IMR-90 (cell line): Measurements from ENCODE around the gene SNTN. TPM values are rescaled to one million over a fixed set of nuclear protein-coding genes. Genes with fewer than 3 reads are reported as not detected.
"Not testable (repeated sequence)": the region's sequence is repeated elsewhere in the genome, so short reads cannot be mapped to it uniquely, and the experiment has no call there.

Experiments
- ATAC-seq: fragments of 200-7000 bp; cut with Tn5 transposase; 2 replicates; pipeline ENCODE4 v1.9.1; 2020; ENCODE audit warnings: low read depth, mild to moderate bottlenecking, moderate library complexity
- BruUV-seq: library from RNA; stranded (reverse); fragments of 400-500 nt; replicated peaks from 2 replicates; lab custom pipeline; 2021; lab: Mats Ljungman, UMichigan
- CTCF ChIA-PET: fragments of 300-600 bp; formaldehyde crosslinking; extraction: SDS; loops from one replicate; lab custom pipeline; 2021; ENCODE audit warnings: antibody characterized with exemption; lab: Yijun Ruan, JAX
- POLR2A ChIA-PET: fragments of 300-600 bp; sonication (Branson Sonifier 250); formaldehyde crosslinking; loops from one replicate; lab custom pipeline; 2022; ENCODE audit warnings: antibody characterized with exemption; ENCODE audit not compliant: unreplicated experiment; lab: Charles Lee
- DNase-seq: peaks from one replicate; pipeline ENCODE4 v3.0.0; 2013
- H2AFZ ChIP-seq: replicated peaks from 2 replicates; pipeline ENCODE3; 2013; ENCODE audit warnings: low read length, mild to moderate bottlenecking; ENCODE audit not compliant: poor library complexity
- H2AK5ac ChIP-seq: 2 replicates; pipeline ENCODE4 v1.6.1; 2013; ENCODE audit warnings: low read depth, low read length, inconsistent platforms
- H2AK9ac ChIP-seq: replicated peaks from 2 replicates; pipeline ENCODE3; 2013; ENCODE audit warnings: mild to moderate bottlenecking, low read depth, low read length, moderate library complexity; ENCODE audit not compliant: poor library complexity
- H2BK120ac ChIP-seq: 2 replicates; pipeline ENCODE4 v1.6.1; 2013; ENCODE audit warnings: low read depth, low read length, inconsistent platforms
- H2BK15ac ChIP-seq: 3 replicates; pipeline ENCODE4 v1.6.1; 2013; ENCODE audit warnings: low read depth, low read length, inconsistent platforms
- H2BK20ac ChIP-seq: 2 replicates; pipeline ENCODE4 v1.6.1; 2013; ENCODE audit warnings: low read depth, mild to moderate bottlenecking, inconsistent platforms, low read length, moderate library complexity
- H2BK5ac ChIP-seq: 2 replicates; pipeline ENCODE4 v1.6.1; 2013; ENCODE audit warnings: mild to moderate bottlenecking, low read depth, low read length, inconsistent platforms; ENCODE audit not compliant: poor library complexity, severe bottlenecking
- H3K14ac ChIP-seq: replicated peaks from 2 replicates; pipeline ENCODE4 v1.6.1; 2013; ENCODE audit warnings: low read depth, low read length, inconsistent platforms
- H3K18ac ChIP-seq: 2 replicates; pipeline ENCODE4 v1.6.1; 2013; ENCODE audit warnings: low read depth, low read length, control low read depth
- H3K23ac ChIP-seq: 2 replicates; pipeline ENCODE4 v1.6.1; 2013; ENCODE audit warnings: low read depth, low read length, inconsistent platforms
- H3K27ac ChIP-seq: 2 replicates; pipeline ENCODE4 v1.5.1; 2013; ENCODE audit warnings: mild to moderate bottlenecking, control low read depth, low read length; ENCODE audit not compliant: insufficient read depth
- H3K27me3 ChIP-seq: 2 replicates; pipeline ENCODE4 v1.6.1; 2013; ENCODE audit warnings: low read length; ENCODE audit not compliant: control insufficient read depth, insufficient read depth
- H3K36me3 ChIP-seq: 2 replicates; pipeline ENCODE4 v1.6.1; 2013; ENCODE audit warnings: low read length, mixed read lengths; ENCODE audit not compliant: control insufficient read depth, insufficient read depth
- H3K4ac ChIP-seq: 2 replicates; pipeline ENCODE4 v1.6.1; 2013; ENCODE audit warnings: low read depth, low read length, inconsistent platforms
- H3K4me1 ChIP-seq: 2 replicates; pipeline ENCODE4 v1.6.1; 2013; ENCODE audit warnings: low read length, mixed read lengths; ENCODE audit not compliant: control insufficient read depth, insufficient read depth
- H3K4me2 ChIP-seq: 2 replicates; pipeline ENCODE4 v1.6.1; 2013; ENCODE audit warnings: low read depth, mild to moderate bottlenecking, control low read depth, low read length, moderate library complexity
- H3K4me3 ChIP-seq: 2 replicates; pipeline ENCODE4 v1.5.1; 2013; ENCODE audit warnings: low read depth, mild to moderate bottlenecking, control low read depth, low read length, moderate library complexity; ENCODE audit not compliant: insufficient read depth
- H3K56ac ChIP-seq: 2 replicates; pipeline ENCODE4 v1.6.1; 2013; ENCODE audit warnings: low read length, inconsistent platforms; ENCODE audit not compliant: insufficient read depth; ENCODE audit errors: extremely low read depth
- H3K79me1 ChIP-seq, 2 experiments: 2 replicates each; pipeline ENCODE4 v1.6.1; 2013; ENCODE audit warnings: low read length in 2 of 2, inconsistent platforms in 1 of 2, low read depth in 1 of 2
- H3K9ac ChIP-seq: 2 replicates; pipeline ENCODE4 v1.6.1; 2013; ENCODE audit warnings: low read depth, low read length, control low read depth
- H3K9me1 ChIP-seq: 2 replicates; pipeline ENCODE4 v1.6.1; 2013; ENCODE audit warnings: low read length, inconsistent platforms; ENCODE audit not compliant: insufficient read depth
- H3K9me3 ChIP-seq: 2 replicates; pipeline ENCODE4 v1.6.1; 2013; ENCODE audit warnings: low read length; ENCODE audit not compliant: control insufficient read depth, insufficient read depth
- H4K20me1 ChIP-seq: 2 replicates; pipeline ENCODE4 v1.6.1; 2013; ENCODE audit warnings: low read length, inconsistent platforms; ENCODE audit not compliant: insufficient read depth
- H4K5ac ChIP-seq: 2 replicates; pipeline ENCODE4 v1.6.1; 2013; ENCODE audit warnings: mild to moderate bottlenecking, low read depth, low read length, control low read depth
- H4K8ac ChIP-seq, 2 experiments: 2 replicates each; pipeline ENCODE4 v1.6.1; 2013; ENCODE audit warnings: low read depth in 2 of 2, low read length in 2 of 2, control low read depth in 1 of 2, inconsistent platforms in 1 of 2
- H4K91ac ChIP-seq: 2 replicates; pipeline ENCODE4 v1.6.1; 2013; ENCODE audit warnings: low read depth, low read length, inconsistent platforms; ENCODE audit not compliant: insufficient read depth
- CEBPB ChIP-seq: IDR thresholded peaks from 2 replicates; pipeline ENCODE4 v1.6.1; 2012; ENCODE audit warnings: low read depth, low read length, improper control_type of control experiment
- CHD1 ChIP-seq: IDR thresholded peaks from 2 replicates; pipeline ENCODE4 v1.6.1; 2012; ENCODE audit warnings: low read depth, low read length, improper control_type of control experiment
- MAFK ChIP-seq: IDR thresholded peaks from 2 replicates; pipeline ENCODE4 v1.6.1; 2012; ENCODE audit warnings: low read depth, low read length, improper control_type of control experiment
- MAZ ChIP-seq: IDR thresholded peaks from 2 replicates; pipeline ENCODE4 v1.6.1; 2012; ENCODE audit warnings: low read depth, mild to moderate bottlenecking, low read length, improper control_type of control experiment, moderate library complexity, borderline replicate concordance
- NFE2L2 ChIP-seq: fragments of 150-350 bp; IDR thresholded peaks from 2 replicates; pipeline ENCODE4 v1.6.1; 2016; ENCODE audit warnings: low read depth, mild to moderate bottlenecking, low read length
- POLR2A ChIP-seq: IDR thresholded peaks from 2 replicates; pipeline ENCODE4 v1.6.1; 2012; ENCODE audit warnings: mild to moderate bottlenecking, low read depth, low read length
- RAD21 ChIP-seq: IDR thresholded peaks from 2 replicates; pipeline ENCODE4 v1.6.1; 2012; ENCODE audit warnings: low read length, improper control_type of control experiment
- RCOR1 ChIP-seq: IDR thresholded peaks from 2 replicates; pipeline ENCODE4 v1.6.1; 2012; ENCODE audit warnings: mild to moderate bottlenecking, low read length, improper control_type of control experiment; ENCODE audit not compliant: insufficient replicate concordance
- WGBS, 2 experiments: methylation state at CpG; one replicate each; pipeline versions ENCODE4 v1.1.5 to v1.1.7; 2013; ENCODE audit warnings: missing lambda C conversion rate in 2 of 2; ENCODE audit not compliant: insufficient read length in 1 of 2; ENCODE audit errors: extremely low coverage in 2 of 2; 5-methylcytosine and 5-hydroxymethylcytosine counted together
- dilution Hi-C: fragments of 300-500 bp; cut with HindIII; formaldehyde crosslinking; loops from one replicate; pipeline ENCODE4 v1.14.3; 2018; ENCODE audit warnings: low sequenced_read_pairs; ENCODE audit not compliant: unreplicated experiment
- in situ Hi-C: fragments of 300-500 bp; cut with MboI; formaldehyde crosslinking; loops from 3 replicates; pipeline ENCODE4 v1.14.3; 2019; ENCODE audit warnings: low sequenced_read_pairs, inconsistent platforms, mixed read lengths
- intact Hi-C: fragments of 100-400 bp; cut with micrococcal nuclease; formaldehyde crosslinking; loops from 2 replicates; pipeline ENCODE4 v1.10.0; 2022
- polyA plus RNA-seq, 3 experiments: library from polyadenylated mRNA; depleted of rRNA; stranded (reverse); fragments of >200 nt; gene quantifications; 2 replicates each; pipeline ENCODE4 v1.2.3, GENCODE V29; 2012; ENCODE audit warnings: low replicate concordance in 1 of 3
- total RNA-seq: library from RNA; depleted of rRNA; stranded (reverse); fragments of >200 nt; gene quantifications from 2 replicates; pipeline ENCODE4 v1.2.3, GENCODE V29; 2012

The SNTN gene
- total and polyA plus RNA-seq, 2 of the 4 experiments (the other 2 are of a cell fraction) = not detected

GRCh38 chr3:63644212-63644797 is 8.2 kb upstream of the SNTN start:
- Histone ChIP-seq H2BK120ac (no peak overlapping the region), H2BK15ac (no peak overlapping the region), H4K8ac (no peak overlapping the region), H3K4me1 (no peaks in the 10 kb centered on the region), H3K4me2 (no peak overlapping the region), H3K79me1 (no peaks in the 10 kb centered on the region), H2AK9ac (no peak overlapping the region), H2AK5ac (no peak overlapping the region), H3K4ac (no peak overlapping the region), H4K91ac (no peak overlapping the region), H3K18ac (no peak overlapping the region), H3K27me3 (no peaks in the 10 kb centered on the region), H3K27ac (no peak overlapping the region), H2BK5ac (no peak overlapping the region), H4K5ac (no peak overlapping the region), H3K14ac (no peak overlapping the region), H2BK20ac (no peak overlapping the region), H4K20me1 (no peaks in the 10 kb centered on the region), H3K9me1 (no peaks in the 10 kb centered on the region), H3K36me3 (no peaks in the 10 kb centered on the region), H3K4me3 (no peak overlapping the region), H3K9me3 (no peaks in the 10 kb centered on the region), H3K9ac (no peak overlapping the region), H3K56ac (no peak overlapping the region), H2AFZ (no peak overlapping the region), H3K23ac (no peak overlapping the region)
- TF ChIP-seq RAD21 (no peak), NFE2L2 (no peak), MAZ (no peak), CEBPB (no peak), POLR2A (no peak), MAFK (peak; percentile 54), RCOR1 (no peak), CHD1 (no peak)
- intact Hi-C loops (no loop called here), in situ Hi-C loops (no loop called here), dilution Hi-C loops (no loop called here)
- DNase-seq (no peak), ATAC-seq (no peak)
- POLR2A ChIA-PET = no interaction called here
- no TSS peak for BruUV-seq
- WGBS, 2 experiments = 29% methylated on average over 2 of the region's 5 CpGs; no CpG with 5 or more reads in 1 of the 2 experiments
- CTCF ChIA-PET = interaction anchor here (0.6 kb wide), 2 partner anchors 75 to 1019 kb away, joined by 3 to 4 read pairs; no protein-coding TSS in a partner anchor

GRCh38 chr3:63644928-63645781 is 7.3 kb upstream of the SNTN start:
- ATAC-seq, POLR2A ChIA-PET, in situ Hi-C loops, H2AFZ ChIP-seq, H3K4ac ChIP-seq, H4K8ac ChIP-seq, H2BK120ac ChIP-seq, DNase-seq, H2BK20ac ChIP-seq, H4K91ac ChIP-seq, H3K56ac ChIP-seq, H4K20me1 ChIP-seq, H4K5ac ChIP-seq, CTCF ChIA-PET, dilution Hi-C loops, H3K36me3 ChIP-seq, H3K23ac ChIP-seq, H3K79me1 ChIP-seq, BruUV-seq, intact Hi-C loops, H3K18ac ChIP-seq, H3K9ac ChIP-seq, H3K27ac ChIP-seq, H3K4me2 ChIP-seq, H3K27me3 ChIP-seq, H3K9me1 ChIP-seq, H2BK5ac ChIP-seq, H3K4me3 ChIP-seq, H3K14ac ChIP-seq, H2AK5ac ChIP-seq, H3K4me1 ChIP-seq, H3K9me3 ChIP-seq, H2AK9ac ChIP-seq, H2BK15ac ChIP-seq: not testable (repeated sequence)
- WGBS, 2 experiments = 54% methylated on average over 2 of the region's 25 CpGs; no CpG with 5 or more reads in 1 of the 2 experiments
